Uterus (tissue), 2 donors: ENCODE measurements around the gene CLCF1.

Experiments used
- POLR2A ChIP-seq, 2 donors: fragments of 450-650 bp; IDR thresholded peaks; one replicate each; pipeline ENCODE4 v1.6.1; 2016; ENCODE audit warnings: antibody characterized with exemption in 2 of 2, mild to moderate bottlenecking in 1 of 2, moderate library complexity in 1 of 2
- TF ChIP-seq, protein P1 (sequence below), 4 experiments: fragments of 200-600 bp in 2 of 4; fragments of 450-650 bp in 2 of 4; sonication (generic) in 2 of 4; IDR thresholded peaks; one replicate each; pipeline ENCODE4 v1.5.1; 2016 to 2019; ENCODE audit warnings: antibody characterized with exemption in 4 of 4, mild to moderate bottlenecking in 2 of 4, moderate library complexity in 1 of 4

DNA sequence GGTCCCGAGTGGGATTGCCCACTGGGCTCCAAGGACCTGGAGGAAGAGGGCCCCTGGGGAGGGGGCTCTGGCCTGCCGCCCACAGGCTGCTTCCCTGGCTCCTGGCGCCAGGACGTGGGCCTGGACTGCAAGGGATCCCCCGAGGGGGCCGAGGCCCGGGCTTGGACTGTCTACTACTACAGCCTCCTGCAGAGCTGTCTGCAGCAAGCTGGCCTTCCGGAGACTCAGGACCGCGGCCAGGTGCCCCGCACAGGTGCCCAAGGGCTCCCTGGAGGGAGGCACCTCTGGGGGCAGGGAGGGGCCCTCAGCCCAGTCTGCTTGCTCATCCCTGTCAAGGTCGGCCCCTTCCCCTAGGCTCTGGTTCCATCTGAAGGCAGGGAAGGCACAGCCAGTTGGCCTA, 44.0 kb upstream of the CLCF1 start:
- TF ChIP-seq, protein P1, sequence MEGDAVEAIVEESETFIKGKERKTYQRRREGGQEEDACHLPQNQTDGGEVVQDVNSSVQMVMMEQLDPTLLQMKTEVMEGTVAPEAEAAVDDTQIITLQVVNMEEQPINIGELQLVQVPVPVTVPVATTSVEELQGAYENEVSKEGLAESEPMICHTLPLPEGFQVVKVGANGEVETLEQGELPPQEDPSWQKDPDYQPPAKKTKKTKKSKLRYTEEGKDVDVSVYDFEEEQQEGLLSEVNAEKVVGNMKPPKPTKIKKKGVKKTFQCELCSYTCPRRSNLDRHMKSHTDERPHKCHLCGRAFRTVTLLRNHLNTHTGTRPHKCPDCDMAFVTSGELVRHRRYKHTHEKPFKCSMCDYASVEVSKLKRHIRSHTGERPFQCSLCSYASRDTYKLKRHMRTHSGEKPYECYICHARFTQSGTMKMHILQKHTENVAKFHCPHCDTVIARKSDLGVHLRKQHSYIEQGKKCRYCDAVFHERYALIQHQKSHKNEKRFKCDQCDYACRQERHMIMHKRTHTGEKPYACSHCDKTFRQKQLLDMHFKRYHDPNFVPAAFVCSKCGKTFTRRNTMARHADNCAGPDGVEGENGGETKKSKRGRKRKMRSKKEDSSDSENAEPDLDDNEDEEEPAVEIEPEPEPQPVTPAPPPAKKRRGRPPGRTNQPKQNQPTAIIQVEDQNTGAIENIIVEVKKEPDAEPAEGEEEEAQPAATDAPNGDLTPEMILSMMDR (IDR thresholded peaks at IDR 0.05) = no peak
- TF ChIP-seq POLR2A (IDR thresholded peaks at IDR 0.05) = no peak
